ENCODE measurements around the gene SARM1.

SARM1 gene

DNA sequence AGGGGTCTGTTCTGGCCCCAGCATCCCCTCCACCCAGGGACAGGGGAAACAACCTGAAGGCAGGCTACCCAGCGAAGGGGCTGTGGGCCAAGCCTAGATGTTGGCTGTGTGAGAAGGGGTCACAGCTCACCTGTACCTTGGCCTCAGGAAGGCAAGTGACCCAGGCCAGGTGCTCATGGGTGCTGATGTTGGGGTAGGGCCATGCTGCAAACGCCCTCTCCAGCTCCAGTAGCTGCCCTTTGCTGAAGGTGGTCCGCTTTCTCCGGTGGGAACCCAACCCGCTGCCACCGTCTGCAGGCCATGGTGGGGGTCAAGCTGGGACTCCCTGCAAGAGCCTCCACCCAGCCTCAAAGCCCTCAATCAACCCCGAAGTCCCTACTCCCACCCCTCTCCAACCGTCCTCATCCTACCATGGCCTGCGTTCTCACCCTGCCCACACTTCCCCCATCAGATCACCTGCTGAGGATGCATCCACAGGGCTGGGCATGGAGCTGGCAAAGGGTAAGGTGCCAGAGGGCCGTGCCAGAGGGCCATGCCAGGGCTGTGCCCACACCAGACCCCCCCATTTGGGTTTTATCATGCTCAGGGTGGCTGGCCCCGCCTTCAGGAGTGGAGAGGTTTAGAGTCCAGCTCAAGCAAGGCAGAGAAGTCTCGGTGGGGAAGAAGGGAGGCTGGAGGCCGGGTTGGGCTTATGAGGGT is 6.7 kb upstream of the SARM1 start, which contains the start of gene SEBOX:
SEBOX (minus strand) TSS at position 535 of the 699 bp plus-strand sequence; CDS start at position 487, 48 bp downstream.
- TF ChIP-seq, protein P1, sequence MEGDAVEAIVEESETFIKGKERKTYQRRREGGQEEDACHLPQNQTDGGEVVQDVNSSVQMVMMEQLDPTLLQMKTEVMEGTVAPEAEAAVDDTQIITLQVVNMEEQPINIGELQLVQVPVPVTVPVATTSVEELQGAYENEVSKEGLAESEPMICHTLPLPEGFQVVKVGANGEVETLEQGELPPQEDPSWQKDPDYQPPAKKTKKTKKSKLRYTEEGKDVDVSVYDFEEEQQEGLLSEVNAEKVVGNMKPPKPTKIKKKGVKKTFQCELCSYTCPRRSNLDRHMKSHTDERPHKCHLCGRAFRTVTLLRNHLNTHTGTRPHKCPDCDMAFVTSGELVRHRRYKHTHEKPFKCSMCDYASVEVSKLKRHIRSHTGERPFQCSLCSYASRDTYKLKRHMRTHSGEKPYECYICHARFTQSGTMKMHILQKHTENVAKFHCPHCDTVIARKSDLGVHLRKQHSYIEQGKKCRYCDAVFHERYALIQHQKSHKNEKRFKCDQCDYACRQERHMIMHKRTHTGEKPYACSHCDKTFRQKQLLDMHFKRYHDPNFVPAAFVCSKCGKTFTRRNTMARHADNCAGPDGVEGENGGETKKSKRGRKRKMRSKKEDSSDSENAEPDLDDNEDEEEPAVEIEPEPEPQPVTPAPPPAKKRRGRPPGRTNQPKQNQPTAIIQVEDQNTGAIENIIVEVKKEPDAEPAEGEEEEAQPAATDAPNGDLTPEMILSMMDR (IDR thresholded peaks at IDR 0.05; ENCODE audit: extremely low read depth, missing control alignments) = no peak

DNA sequence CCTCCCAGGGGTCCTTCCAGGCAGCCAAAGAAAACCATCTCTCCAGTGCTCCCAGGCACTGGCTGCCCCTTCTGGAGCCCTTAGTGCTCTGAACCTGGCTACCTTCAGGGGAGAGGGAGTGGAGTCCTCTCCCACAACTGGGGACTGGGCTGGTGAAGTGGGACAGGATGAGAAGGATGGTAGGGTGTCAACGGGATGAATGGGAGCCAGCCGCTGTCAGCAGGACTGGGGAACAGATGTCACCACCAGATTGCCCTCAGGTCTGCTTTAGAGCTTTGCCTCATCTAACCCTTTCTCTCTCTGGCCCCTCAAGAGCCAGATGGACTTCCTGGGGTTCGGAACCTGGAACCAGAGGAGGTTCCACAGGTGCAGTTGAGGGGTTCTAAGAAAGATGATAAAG is 6.0 kb upstream of the SARM1 start:
- DNase-seq (ENCODE audit: low spot score) = no peak
- TF ChIP-seq, protein P1 (IDR thresholded peaks at IDR 0.05; ENCODE audit: extremely low read depth, missing control alignments) = no peak

More for the DNA sequence above, 6.7 kb upstream of the SARM1 start, which contains the start of gene SEBOX:
- no peak for DNase-seq (ENCODE audit: low spot score)

DNA sequence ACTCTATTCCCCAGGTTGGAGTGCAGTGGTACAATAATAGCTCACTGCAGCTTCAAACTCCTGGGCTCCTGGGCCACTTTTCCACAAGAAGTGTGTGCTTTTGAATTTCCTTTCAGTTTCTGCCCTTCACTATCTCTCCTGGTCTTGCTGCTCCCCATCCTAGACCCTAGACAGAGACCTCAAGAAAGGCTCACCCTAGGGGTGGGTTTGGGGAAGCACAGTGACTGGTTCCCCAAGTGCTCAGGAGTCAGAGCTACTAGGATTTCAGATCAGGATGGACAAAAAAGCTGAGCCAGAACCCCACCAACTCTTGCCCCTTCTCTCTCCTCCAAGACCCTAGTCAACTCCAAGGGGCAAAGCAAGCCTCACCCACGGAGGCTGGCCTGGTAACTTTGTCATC is 4.9 kb upstream of the SARM1 start:
- DNase-seq (ENCODE audit: low spot score) = no peak
- TF ChIP-seq, protein P1 (IDR thresholded peaks at IDR 0.05; ENCODE audit: extremely low read depth, missing control alignments) = no peak

DNA sequence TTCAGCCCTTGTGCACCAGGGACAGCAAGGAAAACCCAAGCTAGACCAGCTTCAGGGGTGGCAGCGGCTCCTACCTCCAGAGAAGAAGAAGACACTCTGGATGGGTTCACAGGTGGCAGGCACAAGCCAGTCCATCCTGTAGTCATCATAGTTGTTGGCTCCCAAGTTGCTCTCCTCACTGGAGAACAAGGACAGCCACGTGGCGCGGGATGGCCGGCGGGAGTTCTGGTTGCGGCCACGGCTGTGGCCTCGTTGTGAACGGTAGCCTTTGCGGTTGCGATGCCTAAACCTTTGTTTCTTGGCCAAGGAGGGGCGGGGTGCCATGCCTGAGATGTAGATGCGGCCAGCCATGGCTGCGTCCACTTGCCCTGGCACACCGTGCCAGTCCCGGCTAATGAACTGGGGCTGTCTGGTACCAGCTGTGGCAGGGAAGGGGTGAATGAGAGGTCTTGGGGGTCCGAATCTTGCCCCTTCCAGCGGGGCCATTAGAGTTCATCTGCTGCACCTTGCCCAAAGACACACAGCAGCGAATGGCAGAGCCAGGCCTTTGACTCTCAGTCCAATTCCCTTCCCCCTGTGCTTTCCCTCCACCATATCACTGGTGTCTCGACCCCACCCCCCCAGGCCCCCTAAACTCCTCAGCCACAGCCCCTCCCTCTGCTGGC is 3.7 kb upstream of the SARM1 start:
- TF ChIP-seq, protein P1 (IDR thresholded peaks at IDR 0.05; ENCODE audit: extremely low read depth, missing control alignments) = no peak
- no peak for DNase-seq (ENCODE audit: low spot score)

DNA sequence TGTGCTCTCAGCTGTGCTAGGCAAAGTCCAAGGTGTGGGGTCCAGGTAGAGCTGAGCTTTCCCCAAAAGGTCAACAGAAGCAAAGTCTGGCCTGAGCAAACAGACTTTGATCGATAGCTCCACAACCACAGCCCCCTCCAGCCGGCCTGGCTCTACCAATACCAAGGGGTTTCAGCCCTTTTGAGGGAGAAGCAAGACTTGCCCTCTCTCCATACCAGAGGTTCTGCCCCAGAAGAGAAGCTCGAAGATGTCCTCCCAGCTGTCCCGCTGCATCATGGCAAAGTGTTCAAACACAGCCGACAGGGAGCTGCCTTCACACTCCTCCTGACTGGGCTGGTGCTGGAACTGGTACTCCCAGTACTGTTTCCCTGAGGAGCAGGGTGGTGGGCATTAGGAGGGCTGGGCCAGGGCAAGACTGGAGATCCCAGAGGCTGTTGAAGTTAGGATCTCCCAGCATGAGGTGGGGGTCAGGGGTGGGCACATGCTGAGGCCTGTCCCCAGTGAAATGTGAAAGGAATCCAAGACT is 3.1 kb upstream of the SARM1 start:
- no peak for DNase-seq (ENCODE audit: low spot score)
- TF ChIP-seq, protein P1 (IDR thresholded peaks at IDR 0.05; ENCODE audit: extremely low read depth, missing control alignments) = no peak

DNA sequence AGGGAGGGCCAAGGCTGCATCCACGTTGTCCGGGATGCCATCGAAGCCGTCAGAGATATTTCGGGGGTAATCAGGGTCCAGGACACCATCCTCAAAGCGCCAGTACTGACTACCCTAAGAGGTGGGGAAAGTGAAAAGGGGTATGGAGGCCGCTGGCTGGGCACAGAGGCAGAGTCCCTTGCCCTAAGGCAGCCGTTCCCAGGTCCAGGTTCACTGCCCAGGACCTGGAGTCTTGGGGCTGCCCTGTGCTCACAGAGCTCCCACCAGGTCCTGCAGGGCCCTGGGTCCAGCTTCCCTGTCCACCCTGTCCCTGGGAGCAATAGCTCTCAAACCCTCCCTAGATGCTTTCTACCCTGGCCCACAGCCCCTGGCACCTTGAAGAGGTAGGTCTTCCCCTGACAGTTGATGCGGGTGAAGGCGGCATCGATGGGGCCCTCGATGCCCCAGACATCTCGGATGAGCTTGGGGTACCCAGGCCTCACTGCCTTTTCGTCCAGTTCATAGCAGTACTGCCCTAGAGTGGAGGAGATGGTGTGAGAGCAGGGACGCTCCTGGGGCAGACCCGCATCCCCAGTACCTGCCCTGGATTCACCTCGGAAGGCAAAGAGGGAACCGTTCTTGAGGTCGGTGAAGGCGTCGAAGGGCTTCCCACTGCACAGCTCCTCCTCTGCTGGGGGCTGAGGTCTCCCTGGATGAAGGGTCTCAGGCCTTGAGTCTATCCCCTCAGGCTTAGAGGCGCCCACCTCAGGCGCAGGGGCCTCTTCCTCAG is 2.4 kb upstream of the SARM1 start:
- TF ChIP-seq, protein P1 (IDR thresholded peaks at IDR 0.05; ENCODE audit: extremely low read depth, missing control alignments) = no peak
- DNase-seq (ENCODE audit: low spot score) = no peak

Measured in GM20000 (cell line).